ENCODE data around the gene RANBP3.

DNA sequence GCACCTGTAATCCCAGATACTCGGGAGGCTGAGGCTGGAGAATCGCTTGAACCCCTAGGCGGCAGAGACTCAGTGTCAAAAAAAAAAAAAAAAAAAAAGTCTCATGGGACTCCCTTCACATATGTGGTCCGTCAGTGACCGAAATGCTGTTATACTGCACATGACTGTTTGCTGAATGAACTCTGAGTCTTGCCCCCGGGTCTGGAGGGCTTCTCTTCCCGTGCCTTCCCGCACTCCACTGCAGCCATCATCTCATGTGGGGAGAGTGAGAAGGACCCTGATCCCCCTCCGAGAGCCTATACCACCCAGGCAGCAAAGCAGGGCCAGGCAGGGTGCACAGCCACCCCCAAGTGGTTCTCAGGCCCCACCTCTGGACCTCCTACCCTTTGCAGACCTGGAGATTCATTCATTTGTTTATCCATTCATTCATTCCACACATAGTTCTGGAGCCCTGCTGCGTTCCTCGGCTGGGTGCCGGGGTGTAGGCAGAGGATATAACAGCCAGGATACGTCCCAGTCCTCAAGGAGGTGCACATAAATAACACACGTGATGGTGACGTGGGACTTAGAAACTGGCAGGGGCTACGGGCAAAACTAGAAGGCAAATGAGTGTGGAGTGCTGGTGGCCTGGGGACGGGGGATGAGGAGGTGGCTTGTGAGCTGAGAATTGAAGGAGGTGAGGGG, 88.5 kb downstream of the RANBP3 start:
- TF ChIP-seq, protein P1, sequence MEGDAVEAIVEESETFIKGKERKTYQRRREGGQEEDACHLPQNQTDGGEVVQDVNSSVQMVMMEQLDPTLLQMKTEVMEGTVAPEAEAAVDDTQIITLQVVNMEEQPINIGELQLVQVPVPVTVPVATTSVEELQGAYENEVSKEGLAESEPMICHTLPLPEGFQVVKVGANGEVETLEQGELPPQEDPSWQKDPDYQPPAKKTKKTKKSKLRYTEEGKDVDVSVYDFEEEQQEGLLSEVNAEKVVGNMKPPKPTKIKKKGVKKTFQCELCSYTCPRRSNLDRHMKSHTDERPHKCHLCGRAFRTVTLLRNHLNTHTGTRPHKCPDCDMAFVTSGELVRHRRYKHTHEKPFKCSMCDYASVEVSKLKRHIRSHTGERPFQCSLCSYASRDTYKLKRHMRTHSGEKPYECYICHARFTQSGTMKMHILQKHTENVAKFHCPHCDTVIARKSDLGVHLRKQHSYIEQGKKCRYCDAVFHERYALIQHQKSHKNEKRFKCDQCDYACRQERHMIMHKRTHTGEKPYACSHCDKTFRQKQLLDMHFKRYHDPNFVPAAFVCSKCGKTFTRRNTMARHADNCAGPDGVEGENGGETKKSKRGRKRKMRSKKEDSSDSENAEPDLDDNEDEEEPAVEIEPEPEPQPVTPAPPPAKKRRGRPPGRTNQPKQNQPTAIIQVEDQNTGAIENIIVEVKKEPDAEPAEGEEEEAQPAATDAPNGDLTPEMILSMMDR (IDR thresholded peaks at IDR 0.05; ENCODE audit: low read length) = no peak
- no peak for TF ChIP-seq EZH2phosphoT487 (IDR thresholded peaks at IDR 0.05; ENCODE audit: low read length)

Data from MM.1S (cell line).